HEK293T (cell line): ENCODE results near the gene SMAD3.

Experiments used
- NFRKB ChIP-seq: fragments of 450-650 bp; IDR thresholded peaks from 2 replicates; pipeline ENCODE4 v1.6.1; 2016; ENCODE audit warnings: mild to moderate bottlenecking, moderate library complexity
- TARDBP ChIP-seq: fragments of 450-650 bp; IDR thresholded peaks from 2 replicates; pipeline ENCODE4 v1.6.1; 2016
- ZNF384 ChIP-seq: fragments of 450-650 bp; IDR thresholded peaks from 2 replicates; pipeline ENCODE4 v1.6.1; 2016
- TF ChIP-seq, protein P1 (sequence below): fragments of 450-650 bp; IDR thresholded peaks from 2 replicates; pipeline ENCODE4 v1.6.1; 2016

DNA sequence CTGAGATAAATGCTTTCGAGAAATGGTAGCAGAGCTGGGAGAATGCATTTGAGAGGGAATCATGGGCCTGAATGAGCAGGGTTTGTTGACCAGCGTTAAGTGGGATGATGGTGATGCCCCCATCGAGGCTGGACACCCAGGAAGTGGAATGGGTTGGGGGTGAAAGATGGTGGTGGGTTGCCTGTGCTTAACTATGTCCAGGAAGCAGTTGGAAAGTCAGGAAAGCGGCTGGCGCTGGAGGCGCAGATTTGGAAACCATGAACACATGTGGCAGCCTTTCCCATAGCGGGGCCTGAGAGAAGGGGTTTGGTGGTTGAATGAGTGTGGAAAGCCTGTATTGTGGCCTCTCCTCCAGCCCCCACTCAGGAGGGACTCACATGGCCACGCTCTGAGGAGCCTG, 108.4 kb downstream of the SMAD3 start:
- no peak for TF ChIP-seq NFRKB
- TF ChIP-seq ZNF384: no peak
- TF ChIP-seq, protein P1, sequence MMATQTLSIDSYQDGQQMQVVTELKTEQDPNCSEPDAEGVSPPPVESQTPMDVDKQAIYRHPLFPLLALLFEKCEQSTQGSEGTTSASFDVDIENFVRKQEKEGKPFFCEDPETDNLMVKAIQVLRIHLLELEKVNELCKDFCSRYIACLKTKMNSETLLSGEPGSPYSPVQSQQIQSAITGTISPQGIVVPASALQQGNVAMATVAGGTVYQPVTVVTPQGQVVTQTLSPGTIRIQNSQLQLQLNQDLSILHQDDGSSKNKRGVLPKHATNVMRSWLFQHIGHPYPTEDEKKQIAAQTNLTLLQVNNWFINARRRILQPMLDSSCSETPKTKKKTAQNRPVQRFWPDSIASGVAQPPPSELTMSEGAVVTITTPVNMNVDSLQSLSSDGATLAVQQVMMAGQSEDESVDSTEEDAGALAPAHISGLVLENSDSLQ: no peak
- TF ChIP-seq TARDBP: no peak
